NCI-H187 (cell line): Measurements from ENCODE around the gene NEMP1.
"Not testable (repeated sequence)": the region's sequence is repeated elsewhere in the genome, so short reads cannot be mapped to it uniquely, and the experiment has no call there.

Experiments
- DNase-seq, 2 experiments: peaks; one replicate each; lab custom pipeline; 2025; lab: John Stamatoyannopoulos, UW

NEMP1 gene

DNA sequence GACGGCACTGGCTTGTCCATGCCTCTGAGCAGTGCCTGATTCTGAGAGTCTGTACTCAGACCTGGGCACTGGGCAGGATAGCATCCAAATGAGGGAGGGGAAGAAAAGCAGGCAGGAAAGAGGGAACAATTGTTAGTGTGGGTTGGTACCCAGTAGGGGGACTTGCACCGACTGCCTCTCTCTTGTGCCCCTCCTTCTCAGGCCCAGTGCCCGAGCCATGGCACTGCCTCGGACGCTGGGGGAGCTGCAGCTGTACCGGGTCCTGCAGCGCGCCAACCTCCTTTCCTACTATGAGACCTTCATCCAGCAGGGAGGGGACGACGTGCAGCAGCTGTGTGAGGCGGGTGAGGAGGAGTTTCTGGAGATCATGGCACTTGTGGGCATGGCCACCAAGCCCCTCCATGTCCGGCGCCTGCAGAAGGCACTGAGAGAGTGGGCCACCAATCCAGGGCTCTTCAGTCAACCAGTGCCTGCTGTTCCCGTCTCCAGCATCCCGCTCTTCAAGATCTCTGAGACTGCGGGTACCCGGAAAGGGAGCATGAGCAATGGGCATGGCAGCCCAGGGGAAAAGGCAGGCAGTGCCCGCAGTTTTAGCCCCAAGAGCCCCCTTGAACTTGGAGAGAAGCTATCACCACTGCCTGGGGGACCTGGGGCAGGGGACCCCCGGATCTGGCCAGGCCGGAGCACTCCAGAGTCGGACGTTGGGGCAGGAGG, 12.5 kb upstream of the NEMP1 start:
- no peak for DNase-seq

DNA sequence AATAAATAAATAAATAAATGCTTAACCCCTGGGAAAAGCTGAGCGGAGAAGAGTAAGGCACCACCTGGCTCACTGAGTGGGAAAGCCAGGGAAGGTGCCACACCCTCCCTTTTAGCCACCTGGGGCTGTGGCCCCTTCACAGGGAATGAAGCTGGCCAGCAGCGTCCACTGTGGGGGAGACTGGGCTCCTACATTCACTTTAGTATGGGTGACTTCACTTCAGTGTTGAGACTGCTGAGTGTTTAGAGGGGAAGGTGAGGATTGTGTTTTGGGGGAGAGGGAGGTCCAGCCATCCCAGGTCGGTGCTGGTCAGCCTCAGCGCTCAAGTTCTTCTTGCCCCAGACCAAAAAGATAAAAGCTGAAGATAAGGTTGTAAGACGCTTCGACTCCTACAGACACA, 11.9 kb upstream of the NEMP1 start:
- DNase-seq = no peak

GRCh38 chr12:57089271-57090245, 11.0 kb upstream of the NEMP1 start:
- DNase-seq = no peak

DNA sequence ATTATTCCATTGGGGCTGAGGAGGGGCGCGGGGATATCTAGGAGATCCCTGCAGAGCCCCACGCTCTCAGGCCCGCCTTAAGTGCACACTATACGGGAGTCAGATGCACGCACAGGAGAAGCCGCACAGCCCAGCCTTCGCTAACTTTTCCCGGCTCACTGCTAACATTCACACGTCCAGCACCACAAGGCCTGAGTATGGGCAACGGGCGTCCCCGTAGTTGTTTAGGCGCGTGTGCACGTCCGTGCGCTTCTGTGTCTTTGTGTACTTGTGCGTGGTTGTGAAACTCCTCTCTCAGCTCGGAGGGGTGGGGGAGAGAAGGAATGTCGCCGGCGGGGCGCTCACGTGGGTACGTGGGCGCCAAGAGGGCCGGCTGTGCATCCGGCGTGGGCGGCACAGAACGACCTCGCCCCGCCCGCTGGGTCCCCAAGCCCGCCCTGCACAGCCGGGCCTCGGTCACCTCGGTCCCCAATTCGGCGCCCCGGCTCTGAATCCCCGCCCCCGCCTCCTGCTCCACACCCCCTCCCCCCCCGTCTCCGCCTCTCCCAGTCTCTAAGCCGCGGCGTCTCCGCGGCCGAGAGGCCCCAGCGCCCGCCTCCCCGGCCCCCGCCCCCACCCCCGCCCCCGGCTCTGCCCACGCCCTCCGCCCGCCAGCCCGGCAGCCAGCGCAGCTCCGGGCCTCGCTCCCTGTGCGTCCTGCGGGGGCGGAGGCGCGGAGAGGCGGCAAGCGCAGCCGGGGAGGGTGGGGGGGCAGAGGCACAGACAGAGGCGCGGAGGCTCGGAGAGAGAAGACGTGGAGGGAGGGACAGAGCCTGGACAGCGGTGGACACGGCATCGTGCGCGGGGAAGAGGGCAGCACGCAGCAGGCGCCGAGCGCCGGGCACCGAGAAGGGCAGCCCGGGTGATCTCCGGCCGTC, 10.0 kb upstream of the NEMP1 start, which contains the start of gene NAB2:
TSS of gene NAB2 (plus strand) at position 761 of the 917 bp plus-strand sequence. CDS start 158 bp downstream, outside the sequence.
- DNase-seq = peak; percentile 83 to 93

- no peak for DNase-seq
Measured at GRCh38 chr12:57087691-57088353, 9.2 kb upstream of the NEMP1 start.

- DNase-seq = no peak
Measured at GRCh38 chr12:57087010-57087690, 8.6 kb upstream of the NEMP1 start.

GRCh38 chr12:57086493-57087009, 8.0 kb upstream of the NEMP1 start:
- DNase-seq = no peak

DNA sequence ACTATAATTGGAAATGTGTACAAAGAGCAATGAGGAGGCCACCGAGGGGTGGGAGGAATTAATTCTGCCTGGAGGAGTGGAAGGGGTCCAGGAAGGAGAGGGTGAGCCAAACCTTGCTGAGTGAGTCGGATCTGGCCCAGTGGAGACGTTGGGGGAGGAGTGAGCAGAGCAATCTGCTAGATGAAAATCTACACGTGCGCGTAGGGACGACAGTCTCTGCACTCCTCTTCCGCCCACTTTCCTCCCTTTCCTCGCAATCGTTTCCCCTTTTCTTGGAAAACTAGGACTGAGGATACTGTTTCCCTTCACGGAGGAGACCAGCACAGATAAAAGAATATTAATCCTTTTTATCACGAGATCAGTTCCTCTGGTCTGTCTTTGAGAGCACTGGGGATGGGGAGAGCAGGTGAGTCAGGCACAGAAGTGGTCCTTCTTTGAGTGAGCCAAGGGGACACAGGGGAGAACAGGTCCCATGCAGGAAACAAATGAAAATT, 7.5 kb upstream of the NEMP1 start:
- DNase-seq = no peak

DNA sequence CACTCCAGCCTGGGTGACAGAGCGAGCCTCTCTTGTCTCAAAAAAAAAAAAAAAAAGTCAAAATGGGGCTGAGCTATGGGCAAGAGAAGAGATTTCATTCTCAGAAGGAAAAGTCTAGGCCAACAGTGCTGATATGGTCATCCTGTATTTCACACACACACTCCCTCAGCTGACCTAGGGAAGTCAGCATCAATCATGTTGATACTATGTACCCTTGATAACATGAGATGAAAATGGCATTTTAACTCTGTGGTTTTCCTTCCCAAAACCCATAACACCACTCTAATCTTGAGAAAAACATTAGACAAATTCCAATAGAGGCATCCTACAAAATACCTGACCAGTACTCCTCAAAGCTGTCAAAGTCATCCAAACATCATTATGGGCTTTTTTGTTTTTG, 2.3 kb upstream of the NEMP1 start:
- DNase-seq = no peak

GRCh38 chr12:57079821-57080220, 1.2 kb upstream of the NEMP1 start:
- no peak for DNase-seq

- not testable (repeated sequence) for DNase-seq
Measured at GRCh38 chr12:57073566-57074450, 4.8 kb downstream of the NEMP1 start.

GRCh38 chr12:57072661-57073060, 5.9 kb downstream of the NEMP1 start:
- DNase-seq = no peak

DNA sequence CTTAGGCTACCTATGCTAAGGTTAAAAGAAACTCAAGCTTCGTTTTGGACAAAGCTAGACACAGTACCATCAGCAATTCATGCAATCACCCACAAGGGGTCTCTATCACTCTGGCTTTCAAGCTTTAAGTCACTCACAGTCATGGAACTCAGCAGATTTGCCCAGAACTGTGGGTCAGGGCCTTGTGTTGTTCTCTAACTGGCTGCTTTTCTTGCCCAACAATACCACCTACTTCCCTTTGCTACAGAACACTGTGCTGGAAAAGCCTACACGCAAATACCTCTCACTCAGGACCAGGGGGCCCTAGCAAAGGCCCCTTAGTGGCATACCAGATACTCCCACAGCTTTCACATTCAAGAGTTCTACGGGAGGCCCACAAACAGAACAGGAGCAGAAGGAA, 9.1 kb downstream of the NEMP1 start:
- peak in 1 of 2 experiments; percentile 31 for DNase-seq

DNA sequence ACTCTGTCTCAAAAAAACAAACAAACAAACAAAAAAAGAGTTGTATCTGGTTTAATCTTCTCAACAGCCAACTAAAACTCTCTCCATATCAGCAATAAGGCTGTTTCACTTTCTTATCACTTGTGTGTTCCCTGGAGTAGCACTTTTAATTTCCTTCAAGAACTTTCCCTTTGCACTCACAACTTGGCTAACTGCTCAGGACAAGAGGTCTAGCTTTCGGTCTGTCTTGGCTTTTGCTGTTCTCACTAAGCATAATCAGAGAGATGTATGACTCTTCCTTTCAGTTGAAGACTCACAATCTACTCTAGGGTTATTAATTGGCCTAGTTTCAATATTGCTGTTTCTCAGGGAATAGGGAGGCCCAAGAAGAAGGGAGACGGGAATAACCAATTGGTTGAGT, 12.3 kb downstream of the NEMP1 start:
- DNase-seq = no peak

DNA sequence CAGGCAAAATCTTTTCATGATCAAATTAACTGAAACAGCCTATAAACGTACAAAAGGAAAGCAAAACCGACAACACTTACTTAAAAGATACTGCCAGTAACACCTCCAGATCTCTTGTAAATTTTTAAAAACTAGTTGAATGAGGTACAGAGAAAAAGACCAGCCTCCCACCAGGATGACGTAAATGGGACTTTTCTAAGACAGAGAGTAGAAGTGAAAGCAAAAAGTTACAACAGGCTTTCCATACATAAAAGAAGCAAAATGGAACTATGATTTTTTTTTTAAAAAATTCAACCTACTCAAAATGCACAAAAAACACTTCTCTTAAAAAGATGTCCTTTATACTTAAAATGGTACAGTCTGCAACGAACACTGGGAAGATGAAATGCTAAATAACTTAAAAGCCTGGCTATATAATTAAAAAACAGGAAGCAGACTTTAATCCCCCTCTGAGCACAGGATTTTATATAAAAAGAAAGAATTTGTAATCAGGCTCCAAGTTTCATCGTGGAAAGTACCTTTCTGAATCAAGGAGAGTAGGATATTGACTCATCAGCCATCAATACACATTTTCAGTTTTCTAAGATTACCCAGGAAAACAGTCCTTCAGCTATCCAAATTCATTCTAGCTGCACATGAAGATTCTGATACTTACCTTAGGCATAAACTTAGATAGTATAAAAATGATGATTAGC, 14.5 kb downstream of the NEMP1 start:
- no peak for DNase-seq

- DNase-seq = no peak
Measured at GRCh38 chr12:57058454-57058853, 20.1 kb downstream of the NEMP1 start.

GRCh38 chr12:57057067-57057751, 21.4 kb downstream of the NEMP1 start:
- no peak for DNase-seq

- no peak for DNase-seq
Measured at GRCh38 chr12:57055824-57056223, 22.8 kb downstream of the NEMP1 start.
